OCI-LY3 (cell line): ENCODE results near the gene CARD19.
A peak's percentile ranks its signal among the peaks of the same experiment; 100 is the strongest.

Source experiments
- H2AFZ ChIP-seq: fragments of 200-600, 300-600 bp; shearing (Covaris generic); 2 replicates; pipeline ENCODE4 v1.6.0; 2014; ENCODE audit warnings: antibody characterized with exemption, low read depth, low read length
- H3K27ac ChIP-seq: fragments of 200-600, 300-600 bp; sonication (generic); 2 replicates; pipeline ENCODE4 v1.5.1; 2014; ENCODE audit warnings: mild to moderate bottlenecking, low read length, moderate library complexity, mixed read lengths
- H3K27me3 ChIP-seq: fragments of 200-600, 300-600 bp; sonication (generic); 2 replicates; pipeline ENCODE4 v1.6.1; 2014; ENCODE audit warnings: low read depth, low read length, mixed read lengths
- H3K36me3 ChIP-seq: fragments of 200-600, 300-600 bp; sonication (generic); replicated peaks from 2 replicates; pipeline ENCODE3; 2014; ENCODE audit warnings: low read depth, low read length, mixed read lengths
- H3K4me1 ChIP-seq: fragments of 300-600, 200-600 bp; sonication (generic); 2 replicates; pipeline ENCODE4 v1.6.1; 2014; ENCODE audit warnings: low read length, mixed read lengths
- H3K4me2 ChIP-seq: fragments of 200-600, 300-600 bp; sonication (generic); 2 replicates; pipeline ENCODE4 v1.6.1; 2014; ENCODE audit warnings: low read length, mixed read lengths
- H3K4me3 ChIP-seq: fragments of 300-600, 200-600 bp; sonication (generic); 2 replicates; pipeline ENCODE4 v1.5.1; 2014; ENCODE audit warnings: antibody characterized with exemption, mild to moderate bottlenecking, low read length, moderate library complexity
- H3K79me2 ChIP-seq: fragments of 300-600, 200-600 bp; shearing (Covaris generic); 2 replicates; pipeline ENCODE4 v1.6.1; 2014; ENCODE audit warnings: mild to moderate bottlenecking, low read length, mixed read lengths
- H3K9ac ChIP-seq: fragments of 300-600, 200-600 bp; shearing (Covaris generic); 2 replicates; pipeline ENCODE4 v1.6.0; 2014; ENCODE audit warnings: mild to moderate bottlenecking, low read length, moderate library complexity
- H3K9me3 ChIP-seq: fragments of 200-600, 300-600 bp; shearing (Covaris generic); 2 replicates; pipeline ENCODE4 v1.6.1; 2014; ENCODE audit warnings: low read length, mixed read lengths; ENCODE audit not compliant: insufficient read depth
- H4K20me1 ChIP-seq: fragments of 200-600, 300-600 bp; sonication (generic); 2 replicates; pipeline ENCODE4 v1.6.1; 2016; ENCODE audit warnings: low read length, mixed read lengths; ENCODE audit not compliant: insufficient read depth
- EZH2phosphoT487 ChIP-seq: fragments of 200-600 bp; shearing (Covaris generic); IDR thresholded peaks from 2 replicates; pipeline ENCODE4 v1.6.1; 2018; ENCODE audit warnings: antibody characterized with exemption, mixed run types, low read depth
- TF ChIP-seq, protein P1 (sequence below): fragments of 200-600, 300-600 bp; sonication (generic); IDR thresholded peaks from 2 replicates; pipeline ENCODE4 v1.5.1; 2014; ENCODE audit warnings: antibody characterized with exemption, low read length, low read depth

CARD19 gene, protein sequence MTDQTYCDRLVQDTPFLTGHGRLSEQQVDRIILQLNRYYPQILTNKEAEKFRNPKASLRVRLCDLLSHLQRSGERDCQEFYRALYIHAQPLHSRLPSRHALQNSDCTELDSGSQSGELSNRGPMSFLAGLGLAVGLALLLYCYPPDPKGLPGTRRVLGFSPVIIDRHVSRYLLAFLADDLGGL

DNA sequence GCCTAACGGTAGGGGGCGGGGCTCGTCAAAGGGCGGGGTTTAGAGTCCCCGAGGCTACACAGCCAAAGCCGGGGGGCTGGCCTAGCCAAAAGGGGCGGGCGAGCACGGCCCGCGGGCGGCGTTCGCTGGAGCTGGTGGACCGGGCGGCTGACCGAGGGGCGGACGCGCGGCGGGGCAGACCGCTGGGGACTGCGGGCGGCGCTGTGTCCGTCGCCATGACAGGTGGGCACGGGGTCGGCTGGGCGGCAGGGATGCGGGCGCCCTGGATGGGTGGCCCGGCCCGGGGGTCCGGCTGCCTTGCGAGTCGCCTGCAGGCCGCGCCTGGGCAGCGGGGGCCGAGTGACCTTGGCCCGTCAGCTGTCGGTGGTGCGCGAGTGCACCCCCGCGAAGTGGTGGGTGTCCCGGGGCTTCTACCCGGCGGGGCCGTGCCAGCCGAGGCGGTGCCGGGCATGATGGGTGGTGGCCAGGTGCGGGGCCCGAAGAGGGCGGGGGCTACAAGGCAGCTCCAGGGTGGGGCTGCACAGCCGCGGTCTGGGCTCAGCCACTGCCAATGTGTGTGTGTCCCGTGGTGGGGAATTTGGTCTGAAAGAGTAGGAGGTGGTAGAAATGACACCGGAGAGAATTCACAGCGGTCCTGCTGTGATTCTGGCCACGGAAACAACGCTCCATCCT lies at the start of gene CARD19:
Gene CARD19, plus strand, starts transcription at position 87 of the 672 bp plus-strand sequence. Its CDS starts 129 bp downstream, at position 216.
- H4K20me1 ChIP-seq, result no peaks in the 10 kb centered on the region
- H3K27me3 ChIP-seq, result no peaks in the 10 kb centered on the region
- peaks cover 7% of the 10 kb centered on the region for H3K9me3 ChIP-seq
- peaks cover 7% of the 10 kb centered on the region; the same call in 1 of the 2 replicates for H3K79me2 ChIP-seq
- peak within 1 kb of the TSS; percentile 100 for H3K9ac ChIP-seq
- TF ChIP-seq EZH2phosphoT487, result no peak
- TF ChIP-seq, protein P1, sequence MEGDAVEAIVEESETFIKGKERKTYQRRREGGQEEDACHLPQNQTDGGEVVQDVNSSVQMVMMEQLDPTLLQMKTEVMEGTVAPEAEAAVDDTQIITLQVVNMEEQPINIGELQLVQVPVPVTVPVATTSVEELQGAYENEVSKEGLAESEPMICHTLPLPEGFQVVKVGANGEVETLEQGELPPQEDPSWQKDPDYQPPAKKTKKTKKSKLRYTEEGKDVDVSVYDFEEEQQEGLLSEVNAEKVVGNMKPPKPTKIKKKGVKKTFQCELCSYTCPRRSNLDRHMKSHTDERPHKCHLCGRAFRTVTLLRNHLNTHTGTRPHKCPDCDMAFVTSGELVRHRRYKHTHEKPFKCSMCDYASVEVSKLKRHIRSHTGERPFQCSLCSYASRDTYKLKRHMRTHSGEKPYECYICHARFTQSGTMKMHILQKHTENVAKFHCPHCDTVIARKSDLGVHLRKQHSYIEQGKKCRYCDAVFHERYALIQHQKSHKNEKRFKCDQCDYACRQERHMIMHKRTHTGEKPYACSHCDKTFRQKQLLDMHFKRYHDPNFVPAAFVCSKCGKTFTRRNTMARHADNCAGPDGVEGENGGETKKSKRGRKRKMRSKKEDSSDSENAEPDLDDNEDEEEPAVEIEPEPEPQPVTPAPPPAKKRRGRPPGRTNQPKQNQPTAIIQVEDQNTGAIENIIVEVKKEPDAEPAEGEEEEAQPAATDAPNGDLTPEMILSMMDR, result no peak
- peaks cover 49% of the 10 kb centered on the region for H3K4me1 ChIP-seq
- H2AFZ ChIP-seq, result peak within 1 kb of the TSS; percentile 52; the same call in 1 of the 2 replicates
- peaks cover 2% of the 10 kb centered on the region for H3K36me3 ChIP-seq
- peak within 1 kb of the TSS; percentile 99 for H3K4me3 ChIP-seq
- H3K27ac ChIP-seq, result peak within 1 kb of the TSS; percentile 97
- peak within 1 kb of the TSS; percentile 100 for H3K4me2 ChIP-seq

DNA sequence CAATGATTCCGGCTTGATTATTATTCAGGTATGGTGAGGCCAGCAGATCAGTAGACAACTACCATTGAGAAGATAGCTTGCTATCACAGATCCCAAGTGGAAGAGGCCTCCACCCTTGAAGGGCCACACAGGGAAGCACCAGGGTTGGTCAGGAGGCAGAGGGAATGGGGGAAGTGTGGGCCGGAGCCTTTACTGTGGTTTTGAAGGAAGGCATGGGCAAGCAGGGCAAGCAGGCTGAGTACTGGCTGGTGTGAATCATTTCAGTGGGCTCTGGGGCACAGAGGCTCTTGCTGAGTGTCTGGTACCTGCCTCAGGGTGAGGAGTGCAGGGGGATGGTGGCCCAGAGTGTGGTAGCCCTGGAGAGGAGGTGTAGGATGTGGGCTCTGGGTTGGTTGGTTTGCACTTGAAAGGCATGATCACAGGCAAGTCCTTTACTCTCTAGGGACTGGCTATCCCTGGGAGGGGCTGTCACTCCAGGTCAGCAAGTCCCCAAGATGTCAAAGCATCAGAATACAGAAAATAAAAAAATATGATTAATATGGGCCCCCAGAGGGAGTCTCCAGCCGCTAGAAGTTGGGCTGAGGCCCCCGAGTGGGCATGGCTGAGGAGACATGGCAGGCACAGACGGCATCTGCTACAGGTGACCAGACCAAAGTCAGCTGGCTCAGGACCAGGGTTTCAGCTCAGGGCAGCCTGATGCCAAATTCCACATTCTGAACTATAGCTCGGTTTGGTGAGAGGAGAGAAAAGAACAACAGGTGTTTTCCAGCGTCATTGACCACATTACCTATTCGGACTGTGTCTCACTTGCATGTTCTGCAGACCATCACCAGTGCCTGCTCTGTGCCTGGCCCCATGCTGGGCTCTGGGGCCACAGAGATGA lies 47.2 kb upstream of the CARD19 start:
- no peak for TF ChIP-seq EZH2phosphoT487
- TF ChIP-seq, protein P1, result no peak
- no peaks in the 10 kb centered on the region for H3K79me2 ChIP-seq
- no peak overlapping the region for H3K27ac ChIP-seq
- H3K27me3 ChIP-seq, result no peaks in the 10 kb centered on the region
- no peak overlapping the region for H3K9ac ChIP-seq
- H2AFZ ChIP-seq, result no peak overlapping the region
- no peaks in the 10 kb centered on the region for H3K36me3 ChIP-seq
- H3K4me3 ChIP-seq, result no peak overlapping the region
- no peaks in the 10 kb centered on the region for H4K20me1 ChIP-seq
- no peak overlapping the region for H3K4me2 ChIP-seq
- H3K9me3 ChIP-seq, result no peaks in the 10 kb centered on the region
- no peaks in the 10 kb centered on the region for H3K4me1 ChIP-seq

DNA sequence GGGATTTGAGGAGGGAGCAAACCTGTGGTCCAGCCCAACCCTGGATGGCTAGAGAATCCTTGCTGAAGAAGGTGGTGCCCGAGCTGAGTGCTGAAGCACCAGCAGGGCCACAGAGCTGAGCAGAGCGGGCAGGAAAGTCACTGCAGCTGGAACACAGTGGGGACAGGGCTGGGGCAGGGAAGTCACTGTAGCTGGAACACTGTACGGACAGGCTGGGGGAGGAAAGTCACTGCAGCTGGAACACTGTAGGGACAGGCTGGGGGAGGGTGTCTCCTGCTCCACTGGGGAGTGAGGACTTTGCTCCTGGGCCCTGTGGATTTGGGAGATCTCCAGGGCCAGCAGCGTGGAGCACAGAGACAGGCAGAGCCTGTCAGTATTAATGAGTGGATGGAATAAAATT lies 46.5 kb upstream of the CARD19 start:
- Histone ChIP-seq H3K9me3 (no peaks in the 10 kb centered on the region), H3K4me3 (no peak overlapping the region), H4K20me1 (no peaks in the 10 kb centered on the region), H3K79me2 (no peaks in the 10 kb centered on the region), H3K27ac (no peak overlapping the region), H2AFZ (no peak overlapping the region), H3K4me1 (no peaks in the 10 kb centered on the region), H3K4me2 (no peak overlapping the region), H3K27me3 (no peaks in the 10 kb centered on the region), H3K36me3 (no peaks in the 10 kb centered on the region), H3K9ac (no peak overlapping the region)
- TF ChIP-seq, protein P1, result no peak
- no peak for TF ChIP-seq EZH2phosphoT487

DNA sequence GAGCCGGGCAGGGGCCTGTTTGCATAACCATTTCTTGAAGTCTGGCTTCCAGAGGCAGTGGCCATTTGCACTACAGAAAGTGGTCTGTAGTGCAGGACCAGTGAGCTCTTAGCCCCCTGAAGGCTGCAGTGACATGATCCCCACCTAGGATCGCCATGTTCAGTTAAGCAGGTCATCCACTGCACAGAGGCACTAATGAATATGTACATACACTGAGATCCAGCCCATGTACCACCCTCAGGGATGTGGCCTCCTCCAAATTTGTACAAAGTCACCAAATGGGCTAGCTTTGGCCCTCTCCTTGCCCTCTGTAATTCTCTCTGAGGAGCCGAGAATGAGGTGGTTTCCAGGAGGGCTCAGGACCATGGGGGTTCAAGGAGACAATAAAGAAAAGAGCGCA lies 45.8 kb upstream of the CARD19 start:
- Histone ChIP-seq H3K36me3 (no peaks in the 10 kb centered on the region), H3K27me3 (no peaks in the 10 kb centered on the region), H4K20me1 (no peaks in the 10 kb centered on the region), H3K4me2 (no peak overlapping the region), H3K9ac (no peak overlapping the region), H3K9me3 (no peaks in the 10 kb centered on the region), H3K27ac (no peak overlapping the region), H3K79me2 (no peaks in the 10 kb centered on the region), H2AFZ (no peak overlapping the region), H3K4me1 (no peaks in the 10 kb centered on the region), H3K4me3 (no peak overlapping the region)
- no peak for TF ChIP-seq EZH2phosphoT487
- TF ChIP-seq, protein P1, result no peak
